Tibial nerve (tissue), 4 donors: ENCODE data around the gene CAND1.

ENCODE experiments used
- CTCF ChIP-seq, 5 experiments: fragments of 200-600 bp in 3 of 5; fragments of 450-650 bp in 2 of 5; sonication (generic) in 3 of 5; IDR thresholded peaks; one replicate each; pipeline ENCODE4 v1.5.1; 2016 to 2019; ENCODE audit warnings: antibody characterized with exemption in 5 of 5, mild to moderate bottlenecking in 3 of 5, moderate library complexity in 2 of 5
- EP300 ChIP-seq, 2 donors: sonication (generic); formaldehyde crosslinking; IDR thresholded peaks; one replicate each; pipeline ENCODE4 v1.6.1; 2017; ENCODE audit warnings: antibody characterized with exemption in 2 of 2, mild to moderate bottlenecking in 1 of 2
- POLR2A ChIP-seq, 2 donors: fragments of 450-650 bp; IDR thresholded peaks; one replicate each; pipeline ENCODE4 v1.6.1; 2017; ENCODE audit warnings: antibody characterized with exemption in 2 of 2, mild to moderate bottlenecking in 2 of 2, moderate library complexity in 2 of 2

- TF ChIP-seq CTCF (IDR thresholded peaks at IDR 0.05): no peak
- TF ChIP-seq POLR2A (IDR thresholded peaks at IDR 0.05): no peak
- TF ChIP-seq EP300 (IDR thresholded peaks at IDR 0.05): no peak
These were observed 95.1 kb downstream of the CAND1 start for GRCh38 chr12:67364228-67364627.
